HTR-8/SVneo (cell line): ENCODE results near the gene GAS1.

Source experiments
- DNase-seq: peaks from one replicate; pipeline ENCODE4 v3.0.0; 2011; ENCODE audit warnings: low spot score, mixed read lengths; ENCODE audit not compliant: insufficient read length
- FAIRE-seq: peaks from 2 replicates; lab custom pipeline; 2011; peaks lifted over from hg19 to GRCh38; lab: Jason Lieb, UNC

GAS1 gene

GRCh38 chr9:86965636-86966395 lies 18.5 kb upstream of the GAS1 start:
- FAIRE-seq (no peak), DNase-seq (no peak)

- no peak for FAIRE-seq
Observed at GRCh38 chr9:86962692-86963091, 15.4 kb upstream of the GAS1 start.

GRCh38 chr9:86960938-86961337 lies 13.6 kb upstream of the GAS1 start:
- DNase-seq (no peak), FAIRE-seq (no peak)

More at GRCh38 chr9:86962692-86963091, 15.4 kb upstream of the GAS1 start:
- DNase-seq = no peak

GRCh38 chr9:86958203-86958602 lies 10.9 kb upstream of the GAS1 start:
- FAIRE-seq (no peak), DNase-seq (no peak)

- FAIRE-seq (no peak), DNase-seq (no peak)
Observed at GRCh38 chr9:86955561-86955960, 8.3 kb upstream of the GAS1 start.

GRCh38 chr9:86955042-86955441 lies 7.7 kb upstream of the GAS1 start:
- FAIRE-seq (no peak), DNase-seq (no peak)

GRCh38 chr9:86953181-86953580 lies 5.9 kb upstream of the GAS1 start:
- DNase-seq = no peak
- FAIRE-seq = no peak

- DNase-seq = peak; percentile 55
- FAIRE-seq = no peak
Observed at GRCh38 chr9:86948074-86948929, 996 bp upstream of the GAS1 start.

- no peak for FAIRE-seq
- peak; percentile 20 for DNase-seq
Observed at GRCh38 chr9:86946201-86947145, 833 bp downstream of the GAS1 start.

- no peak for DNase-seq
- no peak for FAIRE-seq
Observed at GRCh38 chr9:86945728-86946200, 1.5 kb downstream of the GAS1 start.

GRCh38 chr9:86944796-86945727 lies 2.2 kb downstream of the GAS1 start:
- no peak for FAIRE-seq
- DNase-seq = no peak

- no peak for DNase-seq
- no peak for FAIRE-seq
Observed at GRCh38 chr9:86943201-86944113, 3.8 kb downstream of the GAS1 start.

GRCh38 chr9:86942281-86943200 lies 4.8 kb downstream of the GAS1 start:
- FAIRE-seq (no peak), DNase-seq (no peak)

GRCh38 chr9:86941197-86941596 lies 6.1 kb downstream of the GAS1 start:
- no peak for FAIRE-seq
- no peak for DNase-seq

- FAIRE-seq (no peak), DNase-seq (no peak)
Observed at GRCh38 chr9:86940774-86941173, 6.5 kb downstream of the GAS1 start.

GRCh38 chr9:86939891-86940290 lies 7.4 kb downstream of the GAS1 start:
- FAIRE-seq (no peak), DNase-seq (no peak)

GRCh38 chr9:86939321-86939720 lies 8.0 kb downstream of the GAS1 start:
- FAIRE-seq (no peak), DNase-seq (no peak)
